Measurements from ENCODE around the gene MOV10L1. TPM values are rescaled to one million over a fixed set of nuclear protein-coding genes. Genes with fewer than 3 reads are reported as not detected.

Gene MOV10L1
- total and polyA plus RNA-seq, 2 donors (not counting 3 experiments of a cell fraction or from before 2014, with no cell fraction given): 27.6 to 37.6 TPM

GRCh38 chr22:50157709-50158375 lies 68.0 kb downstream of the MOV10L1 start:
- no peak overlapping the region for H3K4me3 ChIP-seq (replicated peaks in 1 of 3; ENCODE audit: insufficient read depth in 1 of 3, low read depth in 1 of 3, low read length in 3 of 3)
- ChIA-PET POLR2A (no interaction called here), CTCF (no interaction called here)
- FAIRE-seq: no peak
- H3K79me2 ChIP-seq (ENCODE audit: control insufficient read depth, insufficient read depth, low read length): no peaks in the 10 kb centered on the region
- no peaks in the 10 kb centered on the region for H3K27me3 ChIP-seq (ENCODE audit: control insufficient read depth in 2 of 2, insufficient read depth in 2 of 2, low read length in 2 of 2)
- peaks cover 25 to 39% of the 10 kb centered on the region in 2 experiments for H3K36me3 ChIP-seq (ENCODE audit: control insufficient read depth in 2 of 2, extremely low read depth in 1 of 2, insufficient read depth in 2 of 2, low read length in 2 of 2)
- H2AFZ ChIP-seq (ENCODE audit: low read depth, low read length): no peak overlapping the region
- no peak overlapping the region for H3K27ac ChIP-seq (ENCODE audit: insufficient read depth, low read depth, low read length)
- no peak overlapping the region for H3K4me2 ChIP-seq (ENCODE audit: insufficient read depth, low read length)
- dilution Hi-C loops (cut with MboI; ENCODE audit: extremely low pct_ligation_motif_present, low sequenced_read_pairs) (no loop called here), intact Hi-C loops (cut with micrococcal nuclease) (no loop called here)
- no peak for DNase-seq (ENCODE audit: low read depth, low spot score)
- H4K20me1 ChIP-seq (replicated peaks; ENCODE audit: control insufficient read depth, extremely low read depth, insufficient read depth, low read length): no peaks in the 10 kb centered on the region
- no peaks in the 10 kb centered on the region for H3K4me1 ChIP-seq (ENCODE audit: control insufficient read depth, extremely low read depth, insufficient read depth, low read length)
- no peaks in the 10 kb centered on the region for H3K9me1 ChIP-seq (replicated peaks; ENCODE audit: control insufficient read depth, extremely low read depth, insufficient read depth, low read length)
- no peak overlapping the region for H3K9ac ChIP-seq (replicated peaks; ENCODE audit: extremely low read depth, insufficient read depth, low read length)
- TF ChIP-seq GATA2 (IDR thresholded peaks at IDR 0.05; ENCODE audit: insufficient read depth, insufficient read length, low read depth, low read length): no peak
- no peak for TF ChIP-seq EZH2 (IDR thresholded peaks at IDR 0.05; ENCODE audit: borderline replicate concordance, low read depth, low read length, severe bottlenecking)
- no peak for TF ChIP-seq POLR2A (IDR thresholded peaks at IDR 0.05; ENCODE audit: low read depth, low read length)
- no peak for TF ChIP-seq CTCF (IDR thresholded peaks at IDR 0.05; ENCODE audit: extremely low read depth in 1 of 2, insufficient read depth in 1 of 2, low read depth in 1 of 2, low read length in 2 of 2)
- no peak for TF ChIP-seq MAX (IDR thresholded peaks at IDR 0.05; ENCODE audit: insufficient read depth, insufficient read length)
- no peak for TF ChIP-seq POLR2AphosphoS5 (IDR thresholded peaks at IDR 0.05; ENCODE audit: insufficient read depth, low read depth, low read length)
- no peak for TF ChIP-seq MYC (IDR thresholded peaks at IDR 0.05; ENCODE audit: low read depth, low read length)
- no peak for TF ChIP-seq JUN (IDR thresholded peaks at IDR 0.05; ENCODE audit: borderline replicate concordance, insufficient read depth, insufficient read length, low read depth)
- TF ChIP-seq FOS (IDR thresholded peaks at IDR 0.05; ENCODE audit: borderline replicate concordance, insufficient read depth, low read length): no peak
- BruUV-seq (replicated peaks): no TSS peak
- no peaks in the 10 kb centered on the region for H3K9me3 ChIP-seq (replicated peaks; ENCODE audit: control insufficient read depth, insufficient read depth, low read length)

Data from endothelial cell of umbilical vein (primary cell).